Calu3 (cell line): ENCODE measurements around the gene CEP55. TPM values are rescaled to one million over a fixed set of nuclear protein-coding genes. Genes with fewer than 3 reads are reported as not detected.

Experiments
- BruUV-seq: library from RNA; stranded (reverse); fragments of 400-500 nt; replicated peaks from 2 replicates; lab custom pipeline; 2021; lab: Mats Ljungman, UMichigan
- CTCF ChIA-PET: fragments of 300-600 bp; sonication (Branson Sonifier 250); formaldehyde crosslinking; loops from one replicate; lab custom pipeline; 2022; ENCODE audit warnings: antibody characterized with exemption; lab: Charles Lee
- DNase-seq: peaks from one replicate; pipeline ENCODE4 v3.0.0; 2022
- H3K27ac Mint-ChIP-seq: one replicate; pipeline ENCODE4 v1.8.0; 2022; ENCODE audit warnings: mixed read lengths; ENCODE audit not compliant: unreplicated experiment
- H3K27me3 Mint-ChIP-seq: one replicate; pipeline ENCODE4 v1.8.0; 2022; ENCODE audit warnings: mixed read lengths; ENCODE audit not compliant: unreplicated experiment
- H3K36me3 Mint-ChIP-seq: one replicate; pipeline ENCODE4 v1.8.0; 2022; ENCODE audit warnings: mild to moderate bottlenecking, moderate library complexity, mixed read lengths; ENCODE audit not compliant: insufficient read depth, unreplicated experiment
- H3K4me1 Mint-ChIP-seq: one replicate; pipeline ENCODE4 v1.8.0; 2022; ENCODE audit warnings: mild to moderate bottlenecking, low read depth, mixed read lengths; ENCODE audit not compliant: unreplicated experiment
- H3K4me3 Mint-ChIP-seq: one replicate; pipeline ENCODE4 v1.8.0; 2022; ENCODE audit warnings: mild to moderate bottlenecking, low read depth, moderate library complexity, mixed read lengths; ENCODE audit not compliant: unreplicated experiment
- H3K9me3 Mint-ChIP-seq: one replicate; pipeline ENCODE4 v1.8.0; 2022; ENCODE audit warnings: low read depth, mixed read lengths; ENCODE audit not compliant: unreplicated experiment
- intact Hi-C: fragments of 100-400 bp; cut with micrococcal nuclease; formaldehyde crosslinking; loops from one replicate; pipeline ENCODE4 v1.10.0; 2022; ENCODE audit not compliant: unreplicated experiment
- total RNA-seq: library from RNA; stranded (reverse); gene quantifications from 2 replicates; pipeline ENCODE4 v1.2.3, GENCODE V29; 2022
- TF ChIP-seq, protein P1 (sequence below): fragments of 200-600 bp; IDR thresholded peaks from one replicate; pipeline ENCODE4 v1.8.0; 2022; ENCODE audit warnings: antibody characterized with exemption; ENCODE audit not compliant: unreplicated experiment

The CEP55 gene
- total RNA-seq, 1 experiment from 2014 or later = 52.2 TPM

DNA sequence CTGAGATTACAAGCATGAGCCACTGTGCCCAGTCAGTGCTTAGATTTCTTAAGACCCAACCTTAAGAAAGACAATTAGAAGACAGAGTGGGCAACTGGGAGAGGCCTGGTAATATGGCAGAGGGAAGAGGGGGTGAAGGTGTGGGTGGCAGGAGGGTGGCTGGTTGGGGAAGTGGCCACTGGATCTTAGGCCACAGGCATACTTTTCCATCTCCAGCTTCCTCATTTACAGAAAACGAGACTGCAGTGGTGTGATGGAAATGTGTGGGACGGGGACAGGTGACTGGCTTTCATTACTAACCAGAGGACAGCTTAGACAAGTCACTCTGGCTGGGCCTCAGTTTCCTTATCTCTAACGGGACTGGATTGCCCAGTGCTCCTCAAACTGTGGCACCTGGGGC, 69.0 kb downstream of the CEP55 start:
- Mint-ChIP-seq H3K36me3 (peaks cover 6% of the 10 kb centered on the region), H3K9me3 (no peaks in the 10 kb centered on the region), H3K4me3 (no peak overlapping the region), H3K27ac (no peak overlapping the region), H3K4me1 (peaks cover 8% of the 10 kb centered on the region), H3K27me3 (no peaks in the 10 kb centered on the region)
- TF ChIP-seq, protein P1, sequence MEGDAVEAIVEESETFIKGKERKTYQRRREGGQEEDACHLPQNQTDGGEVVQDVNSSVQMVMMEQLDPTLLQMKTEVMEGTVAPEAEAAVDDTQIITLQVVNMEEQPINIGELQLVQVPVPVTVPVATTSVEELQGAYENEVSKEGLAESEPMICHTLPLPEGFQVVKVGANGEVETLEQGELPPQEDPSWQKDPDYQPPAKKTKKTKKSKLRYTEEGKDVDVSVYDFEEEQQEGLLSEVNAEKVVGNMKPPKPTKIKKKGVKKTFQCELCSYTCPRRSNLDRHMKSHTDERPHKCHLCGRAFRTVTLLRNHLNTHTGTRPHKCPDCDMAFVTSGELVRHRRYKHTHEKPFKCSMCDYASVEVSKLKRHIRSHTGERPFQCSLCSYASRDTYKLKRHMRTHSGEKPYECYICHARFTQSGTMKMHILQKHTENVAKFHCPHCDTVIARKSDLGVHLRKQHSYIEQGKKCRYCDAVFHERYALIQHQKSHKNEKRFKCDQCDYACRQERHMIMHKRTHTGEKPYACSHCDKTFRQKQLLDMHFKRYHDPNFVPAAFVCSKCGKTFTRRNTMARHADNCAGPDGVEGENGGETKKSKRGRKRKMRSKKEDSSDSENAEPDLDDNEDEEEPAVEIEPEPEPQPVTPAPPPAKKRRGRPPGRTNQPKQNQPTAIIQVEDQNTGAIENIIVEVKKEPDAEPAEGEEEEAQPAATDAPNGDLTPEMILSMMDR = no peak
- DNase-seq = no peak
- intact Hi-C loops = no loop called here
- CTCF ChIA-PET = interaction anchor here (1.0 kb wide), 1 partner anchor 11 kb away, joined by 6 read pairs; no protein-coding TSS in a partner anchor
- no TSS peak for BruUV-seq

DNA sequence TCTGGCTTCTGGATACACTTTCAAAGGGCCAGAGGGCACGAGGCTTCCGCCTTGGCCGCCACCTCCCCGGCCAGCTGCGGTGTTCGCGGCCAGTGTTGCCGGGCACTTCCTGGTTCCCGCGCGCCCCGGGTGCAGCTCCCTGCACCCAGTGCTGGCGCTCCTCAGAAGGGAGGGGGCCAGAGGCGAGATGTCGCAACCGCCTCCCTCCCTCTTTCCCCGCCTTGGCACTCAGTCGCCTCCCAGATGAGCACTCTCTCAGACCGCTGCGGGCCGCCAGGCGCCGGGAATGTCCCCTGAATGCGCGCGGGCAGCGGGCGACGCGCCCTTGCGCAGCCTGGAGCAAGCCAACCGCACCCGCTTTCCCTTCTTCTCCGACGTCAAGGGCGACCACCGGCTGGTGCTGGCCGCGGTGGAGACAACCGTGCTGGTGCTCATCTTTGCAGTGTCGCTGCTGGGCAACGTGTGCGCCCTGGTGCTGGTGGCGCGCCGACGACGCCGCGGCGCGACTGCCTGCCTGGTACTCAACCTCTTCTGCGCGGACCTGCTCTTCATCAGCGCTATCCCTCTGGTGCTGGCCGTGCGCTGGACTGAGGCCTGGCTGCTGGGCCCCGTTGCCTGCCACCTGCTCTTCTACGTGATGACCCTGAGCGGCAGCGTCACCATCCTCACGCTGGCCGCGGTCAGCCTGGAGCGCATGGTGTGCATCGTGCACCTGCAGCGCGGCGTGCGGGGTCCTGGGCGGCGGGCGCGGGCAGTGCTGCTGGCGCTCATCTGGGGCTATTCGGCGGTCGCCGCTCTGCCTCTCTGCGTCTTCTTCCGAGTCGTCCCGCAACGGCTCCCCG, 70.2 kb downstream of the CEP55 start, which contains the start of gene FFAR4:
Gene FFAR4, plus strand, starts transcription at position 231 of the 842 bp plus-strand sequence. Its CDS starts 56 bp downstream, at position 287.
- no peaks in the 10 kb centered on the region for H3K9me3 Mint-ChIP-seq
- no TSS peak for BruUV-seq
- no peak within 1 kb of the TSS for H3K27ac Mint-ChIP-seq
- CTCF ChIA-PET = interaction anchor here (1.0 kb wide), 1 partner anchor 12 kb away, joined by 6 read pairs; no protein-coding TSS in a partner anchor
- TF ChIP-seq, protein P1 = no peak
- H3K36me3 Mint-ChIP-seq = peaks cover 6% of the 10 kb centered on the region
- DNase-seq = peak; percentile 70
- H3K27me3 Mint-ChIP-seq = no peaks in the 10 kb centered on the region
- H3K4me1 Mint-ChIP-seq = peaks cover 9% of the 10 kb centered on the region
- peak within 1 kb of the TSS; percentile 86 for H3K4me3 Mint-ChIP-seq
- intact Hi-C loops = no loop called here

DNA sequence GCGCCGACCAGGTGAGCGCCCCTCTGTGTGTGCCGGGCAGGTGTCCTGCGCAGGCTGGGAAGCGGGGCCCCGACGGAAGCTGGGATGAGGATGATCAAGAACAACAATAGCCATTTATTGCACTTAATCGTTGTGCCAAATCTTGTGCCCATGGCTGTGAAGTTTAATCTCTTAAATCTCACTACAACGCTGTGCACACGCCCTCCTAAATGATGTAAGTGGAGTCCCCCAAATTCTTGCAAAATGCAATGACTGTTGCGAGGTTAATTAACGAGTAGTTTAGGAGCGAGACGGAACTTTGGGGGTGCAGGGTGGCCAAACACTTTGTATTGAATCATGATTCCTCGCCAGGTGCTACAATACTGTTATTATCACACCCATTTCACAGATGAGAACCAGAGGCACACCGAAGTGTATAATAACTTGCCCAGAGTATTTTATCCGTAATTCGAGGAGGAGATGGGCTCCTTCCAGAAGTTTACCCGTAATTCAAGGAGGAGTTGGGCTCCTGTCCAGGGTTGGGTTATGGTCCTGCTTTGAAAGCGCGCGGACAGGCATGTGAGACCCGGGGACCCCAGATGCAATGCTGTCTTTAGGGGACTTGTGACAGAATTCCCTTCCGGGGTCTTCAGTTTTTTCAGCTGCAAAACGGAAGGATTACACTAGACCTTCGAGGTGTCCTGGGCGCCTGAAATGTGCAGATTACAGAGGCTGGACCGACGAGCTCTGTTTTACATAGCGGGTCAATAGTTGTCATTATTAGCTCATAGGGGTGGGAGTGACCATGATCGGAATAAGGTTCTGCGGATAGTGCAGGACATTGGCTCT, 71.1 kb downstream of the CEP55 start:
- DNase-seq = no peak
- H3K4me3 Mint-ChIP-seq = peak overlapping the region; percentile 86
- TF ChIP-seq, protein P1 = no peak
- H3K36me3 Mint-ChIP-seq = peaks cover 6% of the 10 kb centered on the region
- CTCF ChIA-PET = no interaction called here
- H3K9me3 Mint-ChIP-seq = no peaks in the 10 kb centered on the region
- no peak overlapping the region for H3K27ac Mint-ChIP-seq
- peaks cover 18% of the 10 kb centered on the region for H3K4me1 Mint-ChIP-seq
- no peaks in the 10 kb centered on the region for H3K27me3 Mint-ChIP-seq
- intact Hi-C loops = no loop called here
- TSS peak; percentile 19 for BruUV-seq

DNA sequence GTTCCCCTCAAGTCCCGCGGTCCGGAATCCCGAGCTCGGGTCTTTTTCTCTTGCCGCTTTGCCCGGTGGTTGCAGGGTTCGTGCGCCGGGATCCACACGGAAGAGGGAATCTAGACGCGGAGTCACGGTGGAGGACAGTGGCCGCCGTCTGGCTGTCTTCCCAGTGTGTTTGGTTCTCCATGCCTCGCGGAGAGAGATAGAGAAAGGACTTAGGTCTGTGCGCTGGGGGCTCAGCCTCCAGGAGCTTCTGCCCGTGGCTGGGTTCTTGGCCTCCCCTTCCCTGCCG, 71.6 kb downstream of the CEP55 start:
- intact Hi-C loops = no loop called here
- no peaks in the 10 kb centered on the region for H3K27me3 Mint-ChIP-seq
- CTCF ChIA-PET = no interaction called here

More for the DNA sequence above, 71.6 kb downstream of the CEP55 start:
- Mint-ChIP-seq H3K36me3 (peaks cover 6% of the 10 kb centered on the region), H3K4me3 (peak overlapping the region; percentile 86), H3K27ac (no peak overlapping the region), H3K9me3 (no peaks in the 10 kb centered on the region), H3K4me1 (peaks cover 23% of the 10 kb centered on the region)
- no TSS peak for BruUV-seq
- TF ChIP-seq, protein P1 = no peak
- DNase-seq = no peak
